ENCODE results near the gene FAM136A. TPM values are rescaled to one million over a fixed set of nuclear protein-coding genes. Genes with fewer than 3 reads are reported as not detected.

FAM136A gene
- total and polyA plus RNA-seq, 8 donors, result 25.6 to 58.2 (median 50.8) TPM

DNA sequence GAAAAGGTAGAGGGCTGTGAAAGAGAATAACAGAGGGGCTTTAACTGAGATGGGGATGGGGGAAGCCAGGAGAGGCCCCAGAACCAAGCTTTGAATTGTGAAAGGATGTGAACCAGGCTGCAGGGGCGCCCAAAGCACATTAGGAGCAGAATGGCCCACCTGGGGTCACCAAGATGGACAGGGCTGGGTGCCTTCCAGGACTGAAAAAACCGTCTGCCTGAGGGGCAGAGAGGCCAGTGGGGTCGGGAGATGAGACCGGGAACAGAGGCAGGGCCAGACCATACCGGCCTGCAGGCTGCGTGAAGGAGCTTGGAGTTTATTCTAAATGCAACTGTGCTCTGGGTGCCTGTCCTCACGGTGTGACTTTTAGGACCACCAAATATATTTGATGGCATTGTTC is 29.1 kb upstream of the FAM136A start:
- Histone ChIP-seq H3K4me1 (no peaks in the 10 kb centered on the region), H3K36me3 (no peaks in the 10 kb centered on the region), H3K27me3 (no peaks in the 10 kb centered on the region), H3K9me3 (no peaks in the 10 kb centered on the region), H3K4me3 (no peak overlapping the region), H3K27ac (no peak overlapping the region)
- DNase-seq (no peak), ATAC-seq (no peak)
- intact Hi-C loops (cut with DNase I), result no loop called here
- TF ChIP-seq, protein P1, sequence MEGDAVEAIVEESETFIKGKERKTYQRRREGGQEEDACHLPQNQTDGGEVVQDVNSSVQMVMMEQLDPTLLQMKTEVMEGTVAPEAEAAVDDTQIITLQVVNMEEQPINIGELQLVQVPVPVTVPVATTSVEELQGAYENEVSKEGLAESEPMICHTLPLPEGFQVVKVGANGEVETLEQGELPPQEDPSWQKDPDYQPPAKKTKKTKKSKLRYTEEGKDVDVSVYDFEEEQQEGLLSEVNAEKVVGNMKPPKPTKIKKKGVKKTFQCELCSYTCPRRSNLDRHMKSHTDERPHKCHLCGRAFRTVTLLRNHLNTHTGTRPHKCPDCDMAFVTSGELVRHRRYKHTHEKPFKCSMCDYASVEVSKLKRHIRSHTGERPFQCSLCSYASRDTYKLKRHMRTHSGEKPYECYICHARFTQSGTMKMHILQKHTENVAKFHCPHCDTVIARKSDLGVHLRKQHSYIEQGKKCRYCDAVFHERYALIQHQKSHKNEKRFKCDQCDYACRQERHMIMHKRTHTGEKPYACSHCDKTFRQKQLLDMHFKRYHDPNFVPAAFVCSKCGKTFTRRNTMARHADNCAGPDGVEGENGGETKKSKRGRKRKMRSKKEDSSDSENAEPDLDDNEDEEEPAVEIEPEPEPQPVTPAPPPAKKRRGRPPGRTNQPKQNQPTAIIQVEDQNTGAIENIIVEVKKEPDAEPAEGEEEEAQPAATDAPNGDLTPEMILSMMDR (IDR thresholded peaks at IDR 0.05), result no peak

DNA sequence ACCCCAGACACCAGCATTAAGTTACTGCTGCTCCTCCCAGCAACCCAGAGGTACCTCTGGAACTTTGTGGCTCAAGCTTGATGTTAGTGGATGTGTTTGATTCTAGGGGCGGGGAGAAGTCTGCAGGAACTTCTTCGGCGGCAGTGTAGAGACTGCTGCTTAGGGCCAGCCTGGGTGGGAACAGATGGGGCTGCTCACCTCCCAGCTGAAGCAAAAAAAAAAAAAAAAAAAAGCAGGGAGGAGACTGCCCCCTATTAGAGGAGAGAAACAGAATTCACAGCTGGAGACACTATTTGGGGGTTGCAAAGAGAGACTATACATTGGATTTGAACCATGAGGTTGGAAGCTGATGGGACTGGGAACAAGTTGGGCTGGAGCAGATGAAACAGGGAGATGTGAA is 28.6 kb upstream of the FAM136A start:
- TF ChIP-seq, protein P1 (IDR thresholded peaks at IDR 0.05), result no peak
- H3K9me3 ChIP-seq, result no peaks in the 10 kb centered on the region
- no peaks in the 10 kb centered on the region for H3K4me1 ChIP-seq
- intact Hi-C loops (cut with DNase I), result no loop called here
- H3K4me3 ChIP-seq, result no peak overlapping the region
- no peak overlapping the region for H3K27ac ChIP-seq
- no peak for ATAC-seq
- DNase-seq, result peak in 1 of 4 donors; percentile 38
- no peaks in the 10 kb centered on the region for H3K36me3 ChIP-seq
- H3K27me3 ChIP-seq, result no peaks in the 10 kb centered on the region

DNA sequence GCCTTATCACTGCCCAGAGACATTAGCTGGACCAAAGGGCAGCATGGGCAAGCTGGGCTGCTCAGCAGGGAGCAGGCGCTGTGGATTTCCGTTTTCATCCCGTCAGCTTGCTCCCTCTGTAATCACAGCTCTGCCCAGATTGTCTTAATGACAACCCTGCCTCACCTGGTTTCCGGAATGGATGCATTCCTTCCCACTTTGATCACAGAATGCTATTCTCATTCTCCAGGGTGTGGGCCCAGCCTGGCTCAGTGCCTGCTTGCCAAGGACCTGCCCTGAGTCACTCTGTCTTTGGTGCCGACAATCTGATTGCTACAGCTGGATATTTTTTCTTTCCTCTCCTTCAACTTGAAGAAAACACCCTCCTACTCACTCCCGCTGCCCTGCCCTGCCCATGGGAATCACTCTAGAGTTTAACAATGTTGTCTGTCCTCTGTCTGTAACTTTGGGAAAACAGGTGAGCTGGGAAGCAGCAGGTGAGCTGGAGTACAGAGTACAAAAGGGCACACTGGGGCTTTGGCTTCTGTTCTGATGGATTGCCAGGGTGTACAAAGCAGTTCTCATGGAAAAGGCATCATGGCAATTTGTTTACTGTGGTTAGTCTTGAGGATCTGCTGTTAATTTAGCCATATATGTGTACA is 27.2 kb upstream of the FAM136A start:
- Histone ChIP-seq H3K36me3 (no peaks in the 10 kb centered on the region), H3K27me3 (no peaks in the 10 kb centered on the region), H3K4me1 (no peaks in the 10 kb centered on the region), H3K4me3 (no peak overlapping the region), H3K27ac (peak overlapping the region; percentile 10 to 23), H3K9me3 (no peaks in the 10 kb centered on the region)
- ATAC-seq (peak; percentile 87), DNase-seq (peak in 2 of 4 donors; percentile 63 to 82)
- intact Hi-C loops (cut with DNase I), result no loop called here
- TF ChIP-seq, protein P1 (IDR thresholded peaks at IDR 0.05), result no peak

DNA sequence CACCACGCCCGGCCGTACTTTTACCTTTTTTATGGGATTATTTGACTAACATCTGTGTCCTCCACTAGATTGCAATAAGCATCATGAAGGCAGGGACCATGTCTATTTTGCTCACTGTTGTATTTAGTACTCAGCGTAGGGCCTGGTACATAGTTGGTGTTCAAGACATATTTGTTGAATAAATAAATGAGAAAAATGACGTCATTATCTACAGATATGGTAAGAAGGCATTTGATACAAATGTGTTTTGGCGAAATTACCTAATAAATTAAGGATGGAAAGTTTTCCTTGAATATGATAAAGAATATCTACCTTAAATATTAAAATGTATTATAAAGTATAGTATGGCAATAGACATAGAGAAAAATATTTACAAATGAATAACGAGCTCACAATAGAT is 24.0 kb upstream of the FAM136A start:
- Histone ChIP-seq H3K27me3 (no peaks in the 10 kb centered on the region), H3K9me3 (no peaks in the 10 kb centered on the region), H3K4me1 (no peaks in the 10 kb centered on the region), H3K4me3 (no peak overlapping the region), H3K36me3 (no peaks in the 10 kb centered on the region), H3K27ac (no peak overlapping the region)
- intact Hi-C loops (cut with DNase I), result no loop called here
- ATAC-seq (no peak), DNase-seq (no peak)
- TF ChIP-seq, protein P1 (IDR thresholded peaks at IDR 0.05), result no peak

DNA sequence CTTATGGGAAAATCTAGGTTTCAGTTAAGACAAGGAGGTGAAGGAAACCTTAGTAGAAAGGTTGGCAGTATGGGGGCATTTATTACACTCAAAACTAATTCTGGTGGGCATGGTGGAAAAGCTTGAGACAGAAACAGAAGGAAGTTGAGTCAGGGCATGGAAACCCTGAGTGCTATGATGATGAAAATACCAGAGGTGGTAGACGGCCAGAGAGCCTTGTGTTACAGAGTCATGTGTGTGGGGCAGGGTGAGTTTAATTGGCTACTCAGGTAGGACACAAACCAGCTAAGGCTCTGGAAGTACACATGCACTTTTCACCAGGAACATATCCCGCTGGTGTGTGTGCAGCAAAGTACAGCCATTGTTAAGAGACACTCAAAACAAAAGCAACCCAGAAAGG is 20.7 kb upstream of the FAM136A start:
- H3K4me1 ChIP-seq, result no peaks in the 10 kb centered on the region
- no peak overlapping the region for H3K4me3 ChIP-seq
- intact Hi-C loops (cut with DNase I), result no loop called here
- TF ChIP-seq, protein P1 (IDR thresholded peaks at IDR 0.05), result no peak
- DNase-seq (no peak), ATAC-seq (no peak)
- no peaks in the 10 kb centered on the region for H3K36me3 ChIP-seq
- no peaks in the 10 kb centered on the region for H3K9me3 ChIP-seq
- H3K27me3 ChIP-seq, result no peaks in the 10 kb centered on the region
- no peak overlapping the region for H3K27ac ChIP-seq

Data from left lung (tissue), 10 donors.